GM19455 (cell line): Measurements from ENCODE around the gene SCT.

Experiments
- ATAC-seq: cut with Tn5 transposase; IDR thresholded peaks from one replicate; pipeline ENCODE4 v1.9.1; 2021; ENCODE audit not compliant: unreplicated experiment

SCT gene

GRCh38 chr11:623349-623869 lies 3.6 kb downstream of the SCT start:
- no peak for ATAC-seq

DNA sequence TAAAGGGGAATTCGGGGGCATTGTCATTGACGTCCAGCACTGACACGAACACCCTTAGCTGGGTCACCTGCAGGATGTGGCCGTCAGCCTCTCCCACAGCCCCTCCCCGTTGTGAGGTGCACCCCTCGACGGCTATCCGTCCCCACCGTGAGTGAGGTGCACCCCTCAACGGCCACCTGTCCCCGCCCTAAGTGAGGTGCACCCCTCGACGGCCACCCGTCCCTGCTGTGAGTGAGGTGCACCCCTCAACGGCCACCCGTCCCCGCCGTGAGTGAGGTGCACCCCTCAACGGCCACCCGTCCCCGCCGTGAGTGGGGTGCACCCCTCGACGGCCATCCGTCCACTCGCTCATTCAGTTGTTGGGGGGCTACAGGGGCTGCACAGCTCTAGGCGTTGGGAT lies 5.1 kb downstream of the SCT start:
- ATAC-seq, result no peak

GRCh38 chr11:620935-621814 lies 5.8 kb downstream of the SCT start:
- no peak for ATAC-seq

DNA sequence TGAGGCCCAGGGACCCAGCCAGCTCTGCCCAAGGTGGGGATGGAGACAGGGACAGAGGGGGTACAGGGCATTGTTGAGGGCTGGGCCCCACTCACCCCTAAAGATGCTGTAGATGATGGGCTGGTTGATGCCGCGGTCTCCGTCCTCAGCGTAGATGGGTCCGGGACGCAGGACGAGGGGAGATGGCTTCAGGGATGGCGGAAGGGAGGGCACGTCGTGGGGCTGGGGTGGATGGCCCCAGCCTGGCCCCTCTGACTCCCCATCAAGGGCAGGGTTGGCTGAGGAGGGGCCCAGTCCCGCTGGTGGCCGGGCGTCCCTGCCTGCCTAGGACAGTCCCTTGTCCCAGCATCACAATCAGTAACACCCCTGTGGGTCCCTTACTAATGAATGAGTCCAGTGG lies 6.8 kb downstream of the SCT start:
- ATAC-seq, result no peak

DNA sequence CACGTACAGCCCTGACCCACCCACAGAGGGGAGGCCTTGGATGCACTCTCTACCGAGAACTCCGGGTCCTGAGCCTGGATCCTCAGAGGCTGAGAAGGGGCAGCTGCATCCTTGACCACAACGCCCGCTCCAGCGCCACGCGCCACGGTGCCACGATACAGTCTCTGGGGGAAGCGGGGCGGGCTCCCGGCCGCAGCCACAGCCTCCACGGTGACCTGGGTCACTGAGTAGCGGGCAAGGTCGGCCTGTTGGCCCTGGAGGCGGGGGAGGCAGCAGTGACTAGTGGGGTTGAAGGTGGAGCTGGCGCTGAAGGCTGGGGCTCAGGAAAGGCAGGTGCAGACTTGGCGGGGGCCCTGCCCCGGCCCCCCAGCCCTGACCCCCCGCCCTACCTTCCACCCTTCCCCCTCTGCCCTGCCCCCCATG lies 7.3 kb downstream of the SCT start:
- ATAC-seq, result no peak

GRCh38 chr11:618856-619627 lies 7.9 kb downstream of the SCT start:
- ATAC-seq, result no peak

GRCh38 chr11:617912-618682 lies 8.9 kb downstream of the SCT start:
- no peak for ATAC-seq

DNA sequence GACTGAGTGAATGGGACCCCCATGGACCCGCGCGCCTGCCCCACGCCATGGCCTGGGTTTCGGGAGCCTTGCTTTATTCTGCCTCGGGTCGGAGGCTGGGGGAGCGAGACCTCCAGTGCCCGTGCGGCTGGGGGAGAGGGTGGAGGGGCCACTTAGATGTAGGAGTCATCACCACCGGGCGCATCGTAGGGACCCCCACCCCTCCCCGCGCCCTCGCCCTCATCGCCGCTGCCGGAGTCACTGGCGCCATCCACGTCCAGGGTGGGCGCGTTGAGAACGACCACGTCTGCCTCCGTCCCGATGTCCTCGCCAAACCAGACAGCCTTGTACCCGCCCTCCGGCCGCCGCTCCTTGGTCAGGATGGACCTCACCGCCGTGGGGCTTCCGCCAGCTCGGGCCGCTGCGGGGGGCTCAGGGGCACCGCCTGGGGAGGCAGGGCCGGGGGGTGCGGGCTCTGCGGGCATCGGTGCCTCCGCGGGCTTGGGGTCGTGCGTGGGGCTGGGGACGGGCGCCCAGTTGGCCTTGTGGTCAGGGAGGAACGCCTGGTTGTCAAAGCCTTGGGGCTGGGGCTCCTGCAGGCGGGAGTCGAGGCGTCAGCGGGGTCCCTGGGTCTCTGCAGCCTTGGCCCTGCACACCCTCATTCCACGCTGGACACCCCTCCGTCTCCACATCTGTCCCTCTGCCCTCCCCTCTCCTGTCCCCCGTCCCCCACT lies 9.6 kb downstream of the SCT start:
- no peak for ATAC-seq

DNA sequence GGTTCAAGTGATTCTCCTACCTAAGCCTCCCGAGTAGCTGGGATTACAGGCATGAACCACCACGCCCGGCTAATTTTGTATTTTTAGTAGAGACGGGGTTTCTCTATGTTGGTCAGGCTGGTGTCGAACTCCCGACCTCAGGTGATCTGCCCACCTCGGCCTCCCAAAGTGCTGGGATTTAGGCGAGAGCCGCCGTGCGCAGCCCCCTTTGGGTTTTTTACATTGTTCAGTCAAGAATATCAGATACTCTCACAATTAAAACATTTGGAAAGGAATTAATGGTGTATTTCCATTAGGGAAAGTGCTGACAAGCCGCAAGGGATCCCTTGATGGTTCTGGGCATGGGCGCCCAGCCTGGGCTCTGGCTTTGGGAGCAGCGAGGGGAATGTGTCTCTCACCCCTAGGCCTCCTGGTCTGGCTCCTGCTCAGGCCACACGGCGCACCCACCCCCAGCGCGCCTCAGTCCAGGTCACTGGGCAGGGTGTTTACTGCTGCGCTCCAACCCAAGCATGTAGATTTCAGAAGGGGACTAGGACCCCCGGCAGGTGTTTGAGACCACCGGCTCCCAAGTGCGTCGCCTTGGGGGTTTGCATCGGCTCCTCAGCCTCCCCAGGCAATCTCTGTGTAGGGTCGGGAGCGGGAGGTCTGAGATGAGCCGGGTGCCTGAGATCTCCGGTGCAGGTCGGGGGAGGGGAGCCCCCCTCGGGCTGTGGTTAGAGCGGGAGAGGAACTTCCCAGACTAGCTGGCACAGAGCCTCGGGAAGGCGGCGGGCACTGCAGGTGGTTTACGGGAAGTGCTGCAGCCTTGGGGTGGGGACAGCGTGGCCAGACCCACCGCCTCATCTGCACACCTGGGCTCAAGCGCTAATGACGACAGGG lies 10.4 kb downstream of the SCT start:
- ATAC-seq, result no peak

GRCh38 chr11:615504-616319 lies 11.3 kb downstream of the SCT start, which contains the start of gene IRF7:
TSS of gene IRF7 (minus strand) at chr11:615950. CDS start at chr11:615364, 586 bp downstream.
- peak; percentile 68 for ATAC-seq

DNA sequence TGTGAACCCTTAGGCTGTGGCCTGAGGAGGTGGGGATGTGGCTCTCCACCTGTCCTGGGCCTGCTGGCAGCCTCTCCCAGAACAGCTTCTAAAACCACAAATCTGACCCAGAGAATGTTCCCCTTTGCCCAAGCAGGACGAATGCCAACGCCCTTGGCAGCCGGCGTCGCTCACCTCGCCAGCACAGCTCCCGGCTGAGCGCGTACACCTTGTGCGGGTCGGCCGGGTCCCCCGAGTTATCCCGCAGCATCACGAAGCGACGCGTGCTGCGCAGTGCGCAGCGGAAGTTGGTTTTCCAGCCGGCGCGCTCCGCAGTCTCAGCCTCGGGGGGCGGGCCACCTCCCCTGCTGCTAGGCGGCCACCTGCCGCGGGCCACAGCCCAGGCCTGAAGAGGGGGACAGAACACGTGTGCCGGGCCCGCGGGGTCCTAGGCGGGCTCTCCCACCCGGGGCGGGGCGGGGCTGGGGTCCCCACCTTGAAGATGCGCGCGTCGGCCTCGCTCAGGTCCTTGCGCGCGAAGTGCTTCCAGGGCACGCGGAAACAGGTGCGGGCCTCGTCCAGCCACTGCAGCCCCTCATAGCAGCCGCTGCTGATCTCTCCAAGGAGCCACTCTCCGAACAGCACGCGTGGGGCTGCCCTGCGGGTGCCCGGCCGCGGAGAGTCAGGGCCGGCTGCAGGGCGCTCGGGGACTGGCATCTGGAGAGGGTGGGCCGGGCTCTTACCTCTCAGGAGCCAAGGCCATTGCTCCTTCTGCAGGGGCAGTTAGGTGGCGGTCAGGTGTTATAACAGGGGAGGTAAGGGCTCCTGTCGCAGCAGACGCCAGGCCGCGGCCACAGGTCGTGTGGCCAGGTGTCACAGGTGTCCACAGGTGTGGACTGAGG lies 12.1 kb downstream of the SCT start:
- no peak for ATAC-seq

GRCh38 chr11:614021-614622 lies 12.9 kb downstream of the SCT start:
- ATAC-seq, result no peak

DNA sequence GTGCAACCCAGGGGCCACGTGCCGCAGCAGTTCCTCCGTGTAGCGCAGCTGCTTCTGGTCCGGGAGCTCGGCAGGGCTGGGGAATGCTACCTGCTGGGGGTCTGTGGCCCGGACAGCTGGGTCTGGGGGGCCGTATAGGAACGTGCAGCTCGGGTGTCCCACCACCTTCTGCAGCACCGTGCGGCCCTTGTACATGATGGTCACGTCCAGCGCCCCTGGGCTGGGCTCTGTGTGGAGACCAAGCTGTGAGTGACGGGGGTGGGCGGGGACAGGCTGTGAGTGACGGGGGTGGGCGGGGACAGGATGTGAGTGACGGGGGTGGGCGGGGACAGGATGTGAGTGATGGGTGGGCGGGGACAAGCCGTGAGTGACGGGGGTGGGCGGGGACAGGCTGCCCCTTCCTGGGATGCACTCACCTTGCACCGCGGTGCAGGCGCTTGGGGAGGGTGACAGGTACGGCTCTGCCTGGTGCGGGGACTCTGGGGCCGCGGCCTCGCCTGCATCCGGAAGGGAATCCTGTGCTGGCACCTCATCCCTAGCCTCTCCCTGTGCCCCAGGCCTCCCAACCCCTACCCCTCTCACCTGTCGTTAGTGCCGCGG lies 13.5 kb downstream of the SCT start:
- no peak for ATAC-seq

GRCh38 chr11:612961-613300 lies 14.1 kb downstream of the SCT start:
- no peak for ATAC-seq

- ATAC-seq, result no peak
Observed at GRCh38 chr11:612201-612960, 14.6 kb downstream of the SCT start.
